NT2/D1 (cell line): ENCODE results near the gene CDKN1C.

Experiments used
- DNase-seq: peaks from one replicate; pipeline ENCODE4 v3.0.0-alpha.2; 2011; ENCODE audit warnings: low read depth, low spot score
- H3K27me3 ChIP-seq: 2 replicates; pipeline ENCODE4 v1.6.0; 2011; ENCODE audit warnings: mild to moderate bottlenecking; ENCODE audit not compliant: insufficient read length, insufficient read depth
- H3K36me3 ChIP-seq: 2 replicates; pipeline ENCODE4 v1.6.1; 2011; ENCODE audit warnings: mild to moderate bottlenecking, low read length, mixed read lengths; ENCODE audit not compliant: insufficient read depth, insufficient read length
- H3K4me1 ChIP-seq: 2 replicates; pipeline ENCODE4 v1.5.1; 2011; ENCODE audit not compliant: insufficient read depth, insufficient read length
- H3K4me3 ChIP-seq: 2 replicates; pipeline ENCODE4 v1.5.1; 2011; ENCODE audit warnings: low read depth; ENCODE audit not compliant: insufficient read length
- H3K9ac ChIP-seq: 2 replicates; pipeline ENCODE4 v1.6.0; 2011; ENCODE audit warnings: low read depth; ENCODE audit not compliant: insufficient read length
- H3K9me3 ChIP-seq: 2 replicates; pipeline ENCODE4 v1.5.1; 2011; ENCODE audit warnings: mild to moderate bottlenecking, low read length; ENCODE audit not compliant: insufficient read depth
- SUZ12 ChIP-seq: IDR thresholded peaks from 2 replicates; pipeline ENCODE4 v1.6.1; 2011; ENCODE audit not compliant: insufficient read length, insufficient read depth; ENCODE audit errors: extremely low read depth
- YY1 ChIP-seq: IDR thresholded peaks from 2 replicates; pipeline ENCODE4 v1.6.1; 2011; ENCODE audit not compliant: insufficient read length, insufficient read depth
- ZNF274 ChIP-seq: IDR thresholded peaks from 2 replicates; pipeline ENCODE4 v1.6.1; 2011; ENCODE audit warnings: mild to moderate bottlenecking, low read depth, low read length

Gene CDKN1C

DNA sequence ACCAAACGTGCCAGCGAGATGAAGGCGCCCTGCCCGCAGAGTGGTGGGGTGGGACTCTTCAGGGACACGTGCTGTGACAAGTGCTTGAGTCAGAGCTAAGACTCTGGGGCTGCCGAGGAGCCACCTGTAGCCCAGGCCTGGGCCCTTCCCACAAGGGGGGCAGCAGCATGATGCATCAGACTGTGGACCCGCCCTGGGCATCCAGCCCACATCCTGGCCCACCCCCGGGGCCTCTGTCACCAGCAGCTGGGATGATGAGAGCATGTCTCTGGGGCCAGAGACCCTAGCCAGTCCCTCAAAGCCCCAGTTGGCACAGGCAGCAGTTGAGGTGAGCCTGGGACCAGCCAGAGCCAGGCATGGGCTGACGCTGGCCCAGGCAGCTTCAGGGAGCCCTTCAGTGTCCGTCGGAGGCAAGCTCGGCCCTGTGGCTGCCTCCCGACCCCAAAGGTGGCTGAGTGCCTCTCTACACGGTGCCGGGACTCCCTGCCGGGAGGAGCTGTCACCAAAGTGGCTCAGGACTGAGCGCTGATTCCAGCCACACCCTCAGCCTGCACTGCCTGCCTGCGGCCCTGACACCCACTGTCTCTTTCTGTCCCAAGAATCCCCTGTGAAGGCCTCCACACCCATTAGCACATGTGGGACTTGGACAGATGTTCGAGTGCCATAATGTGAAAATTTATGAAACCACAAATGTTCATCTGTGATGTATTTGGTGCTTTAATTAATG lies 41.3 kb downstream of the CDKN1C start:
- TF ChIP-seq ZNF274 (no peak), YY1 (no peak), SUZ12 (no peak)
- H3K4me1 ChIP-seq, result peaks cover 24% of the 10 kb centered on the region
- H3K4me3 ChIP-seq, result no peak overlapping the region
- H3K27me3 ChIP-seq, result peaks cover 16% of the 10 kb centered on the region
- DNase-seq, result no peak
- H3K36me3 ChIP-seq, result no peaks in the 10 kb centered on the region
- no peaks in the 10 kb centered on the region for H3K9me3 ChIP-seq
- peak overlapping the region; percentile 53 for H3K9ac ChIP-seq

DNA sequence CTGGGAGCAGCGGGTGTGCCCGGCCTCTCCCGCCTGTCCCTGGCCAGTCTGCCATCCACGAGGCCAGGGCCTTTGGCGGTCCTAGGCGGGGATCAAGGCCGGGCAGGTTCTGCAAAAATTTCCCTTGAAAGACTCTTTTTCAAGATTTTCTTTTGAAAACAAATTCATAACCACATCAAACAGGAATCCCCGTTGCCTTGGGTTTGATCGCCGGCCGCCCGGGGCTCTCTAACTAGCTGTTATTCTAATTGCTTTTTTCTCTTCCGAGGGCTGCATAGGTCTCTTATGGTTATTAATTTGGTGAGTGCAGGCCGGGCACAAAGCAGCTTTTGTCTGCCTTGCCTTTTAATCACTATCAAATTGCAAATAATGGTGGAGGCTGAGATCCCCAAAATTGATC lies 42.0 kb downstream of the CDKN1C start:
- H3K27me3 ChIP-seq, result peaks cover 11% of the 10 kb centered on the region
- H3K4me3 ChIP-seq, result no peak overlapping the region
- no peak for DNase-seq

DNA sequence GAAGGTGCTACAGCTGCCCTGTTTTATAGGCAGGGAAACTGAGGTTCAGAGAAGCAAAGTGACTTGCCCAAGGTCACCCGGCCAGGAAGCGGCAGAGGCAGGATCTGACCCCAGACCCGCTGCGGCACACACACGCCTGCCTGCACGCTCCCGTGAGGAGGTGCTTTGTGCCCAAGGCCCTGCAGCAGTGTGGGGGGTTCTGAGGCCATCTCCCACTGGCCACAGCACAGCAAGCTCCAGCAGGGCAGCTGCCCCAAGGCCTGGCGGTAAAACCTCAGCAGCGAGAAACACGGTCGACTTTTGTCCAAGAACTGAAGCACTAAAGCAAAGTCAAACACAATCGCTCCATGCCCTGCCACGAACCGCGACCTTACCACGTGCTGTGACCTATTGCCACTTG lies 42.7 kb downstream of the CDKN1C start:
- no peak overlapping the region for H3K9ac ChIP-seq
- DNase-seq, result no peak
- H3K4me1 ChIP-seq, result peaks cover 27% of the 10 kb centered on the region
- H3K9me3 ChIP-seq, result no peaks in the 10 kb centered on the region
- no peaks in the 10 kb centered on the region for H3K36me3 ChIP-seq
- no peak overlapping the region for H3K4me3 ChIP-seq
- peaks cover 11% of the 10 kb centered on the region for H3K27me3 ChIP-seq
- no peak for TF ChIP-seq SUZ12

More for the DNA sequence above, 42.0 kb downstream of the CDKN1C start:
- H3K4me1 ChIP-seq, result peaks cover 24% of the 10 kb centered on the region
- H3K9me3 ChIP-seq, result no peaks in the 10 kb centered on the region
- TF ChIP-seq YY1 (no peak), ZNF274 (no peak), SUZ12 (no peak)
- no peak overlapping the region for H3K9ac ChIP-seq
- H3K36me3 ChIP-seq, result no peaks in the 10 kb centered on the region

DNA sequence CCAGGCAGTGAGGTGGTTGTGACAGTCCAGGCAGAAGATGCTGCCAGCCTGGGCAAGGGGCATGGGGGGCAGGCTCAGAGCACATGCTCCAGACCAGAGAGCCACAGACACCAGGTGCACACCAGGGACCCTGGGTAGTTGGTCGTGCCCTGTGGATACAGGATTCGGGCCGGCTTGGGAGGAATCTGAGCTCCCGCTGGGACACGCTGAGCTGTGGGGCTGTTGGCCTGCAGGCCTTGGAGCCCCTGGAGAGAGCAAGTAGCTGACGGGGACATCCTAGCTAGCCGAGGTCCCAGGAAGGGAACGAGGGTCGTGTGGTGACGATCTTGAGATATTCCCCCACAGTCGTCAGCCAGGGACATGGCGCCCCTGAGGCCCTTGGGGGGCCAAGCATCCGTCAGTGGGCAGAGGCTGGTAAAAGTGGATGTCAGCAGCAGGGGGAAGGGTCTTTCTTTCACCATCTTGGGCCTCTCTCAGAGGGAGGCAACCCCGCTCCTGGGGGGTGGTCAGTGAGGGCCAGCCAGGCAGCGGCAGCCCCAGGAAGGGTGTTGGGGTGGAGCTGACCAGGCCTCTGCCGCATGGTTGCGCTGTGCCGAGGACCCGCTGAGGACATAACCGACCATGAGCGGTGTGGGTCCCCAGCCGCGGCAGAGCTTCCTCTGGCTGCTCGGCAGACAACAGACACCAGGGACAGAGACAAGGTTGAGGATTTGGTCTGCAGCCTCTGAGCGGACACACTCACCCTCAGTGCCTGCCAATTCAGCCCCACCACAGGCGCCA lies 44.0 kb downstream of the CDKN1C start:
- TF ChIP-seq YY1 (no peak), SUZ12 (no peak), ZNF274 (no peak)
- Histone ChIP-seq H3K9me3 (no peaks in the 10 kb centered on the region), H3K9ac (peak overlapping the region; percentile 23), H3K4me1 (peaks cover 37% of the 10 kb centered on the region), H3K4me3 (no peak overlapping the region), H3K27me3 (peaks cover 11% of the 10 kb centered on the region), H3K36me3 (no peaks in the 10 kb centered on the region)
- DNase-seq, result no peak

DNA sequence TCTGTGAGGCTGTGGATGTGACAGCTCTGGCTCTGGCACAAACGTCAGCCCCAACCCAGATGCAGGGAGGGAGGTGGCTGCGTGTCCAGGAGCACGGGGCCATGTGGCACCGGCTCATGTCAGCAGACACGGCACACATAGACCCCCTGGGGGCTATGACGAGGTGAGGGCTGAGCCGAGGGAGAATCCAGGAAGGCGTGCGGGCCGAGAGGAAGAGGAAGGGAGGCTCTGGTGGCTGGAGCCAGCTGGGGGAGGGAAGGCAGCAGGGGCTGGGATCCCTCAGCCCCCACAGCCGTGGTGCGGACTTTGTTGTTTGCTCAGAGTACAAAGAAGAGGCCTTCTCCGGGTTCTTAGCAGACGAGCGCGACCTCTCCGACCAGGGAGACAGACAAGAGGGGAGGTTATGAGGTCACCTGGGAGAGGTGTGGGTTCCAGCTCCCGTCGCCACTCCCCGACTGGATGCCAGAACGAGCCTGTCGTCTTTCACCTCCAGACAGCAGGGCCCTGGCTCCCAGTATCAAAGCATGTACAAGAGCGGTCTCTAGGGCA lies 46.1 kb downstream of the CDKN1C start:
- Histone ChIP-seq H3K27me3 (peaks cover 7% of the 10 kb centered on the region), H3K9ac (no peak overlapping the region), H3K4me1 (peaks cover 37% of the 10 kb centered on the region), H3K36me3 (no peaks in the 10 kb centered on the region), H3K9me3 (no peaks in the 10 kb centered on the region), H3K4me3 (no peak overlapping the region)
- TF ChIP-seq ZNF274 (no peak), SUZ12 (no peak), YY1 (no peak)
- DNase-seq, result no peak

DNA sequence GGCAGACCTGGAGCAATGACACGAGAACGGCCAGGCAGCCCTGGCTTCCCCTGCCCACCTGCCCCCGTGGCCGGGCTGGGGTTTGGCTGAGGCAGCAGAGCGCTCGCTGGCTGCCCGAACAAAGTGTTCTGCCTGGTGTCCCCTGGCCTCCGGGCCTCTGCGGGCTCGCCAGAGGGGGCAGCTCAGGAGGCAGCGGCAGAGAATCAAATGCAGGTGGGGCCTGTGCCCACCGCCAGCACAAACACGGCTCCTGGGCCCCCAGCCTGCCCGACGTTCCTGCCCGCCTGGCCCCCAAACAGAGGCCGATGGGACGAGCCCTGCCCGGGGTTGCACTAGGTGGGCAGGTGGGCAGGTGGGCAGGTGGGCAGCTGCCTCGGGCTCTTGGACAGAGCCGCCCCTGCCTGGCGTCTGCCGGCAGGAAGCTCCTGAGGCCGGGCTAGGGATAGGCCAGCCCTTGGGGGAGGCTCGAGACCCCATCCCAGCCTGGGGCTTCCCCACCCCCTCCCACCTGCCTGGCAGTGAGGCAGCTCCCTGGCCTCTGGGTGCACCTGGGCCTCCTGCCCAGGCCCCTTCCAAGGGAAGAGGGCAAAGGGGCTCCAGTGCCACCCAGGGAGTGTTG lies 46.8 kb downstream of the CDKN1C start:
- TF ChIP-seq ZNF274 (no peak), SUZ12 (no peak), YY1 (no peak)

DNA sequence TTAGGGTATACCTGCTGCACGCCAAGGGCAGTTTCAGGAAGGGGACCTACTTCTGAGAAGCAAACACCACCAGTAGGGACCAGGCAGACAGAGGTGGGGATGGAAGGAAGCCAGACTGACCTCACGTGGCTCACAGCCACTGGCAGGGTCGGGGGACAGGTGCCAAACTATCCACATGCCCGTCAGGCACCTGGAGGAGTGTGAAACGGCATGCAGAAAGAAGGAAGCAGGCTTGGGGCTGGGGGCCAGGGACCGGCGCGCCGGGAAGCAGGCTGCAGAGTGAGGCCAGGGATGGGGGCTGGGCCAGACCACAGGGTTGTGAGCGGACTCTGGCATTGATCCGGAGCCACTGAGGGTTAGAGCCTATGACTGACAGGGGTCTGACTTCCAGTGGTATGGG lies 47.5 kb downstream of the CDKN1C start:
- no peak for DNase-seq
- Histone ChIP-seq H3K36me3 (no peaks in the 10 kb centered on the region), H3K4me3 (no peak overlapping the region), H3K4me1 (peaks cover 37% of the 10 kb centered on the region), H3K9ac (no peak overlapping the region), H3K27me3 (peaks cover 7% of the 10 kb centered on the region), H3K9me3 (no peaks in the 10 kb centered on the region)
- no peak for TF ChIP-seq YY1
- TF ChIP-seq ZNF274, result no peak
- no peak for TF ChIP-seq SUZ12

More for the DNA sequence above, 46.8 kb downstream of the CDKN1C start:
- peaks cover 37% of the 10 kb centered on the region for H3K4me1 ChIP-seq
- no peak overlapping the region for H3K4me3 ChIP-seq
- no peaks in the 10 kb centered on the region for H3K9me3 ChIP-seq
- DNase-seq, result no peak
- no peaks in the 10 kb centered on the region for H3K36me3 ChIP-seq
- H3K9ac ChIP-seq, result no peak overlapping the region
- H3K27me3 ChIP-seq, result peaks cover 7% of the 10 kb centered on the region
